Activated T-helper 1 cell treated with anti-CD3 and anti-CD28 coated beads, Interleukin-12 subunit alpha, Interleukin-12 subunit beta, Interleukin-2, Interleukin-4 antibody, amounts not matched to agents 30 ng/mL and 10 ng/mL and 1 ng/mL, durations not matched to agents 14 hours and 24 hours and 36 hours (primary cell): ENCODE data around the gene SMIM15. TPM values are rescaled to one million over a fixed set of nuclear protein-coding genes. Genes with fewer than 3 reads are reported as not detected.

Experiments used
- DNase-seq: peaks from one replicate; pipeline ENCODE4 v3.0.0; 2021; ENCODE audit warnings: low spot score
- H3K27ac Mint-ChIP-seq: one replicate; pipeline ENCODE4 v1.8.0; 2021; ENCODE audit warnings: mild to moderate bottlenecking, mixed read lengths
- H3K27me3 Mint-ChIP-seq: one replicate; pipeline ENCODE4 v1.8.0; 2022; ENCODE audit warnings: mild to moderate bottlenecking, moderate library complexity, mixed read lengths; ENCODE audit not compliant: insufficient read depth
- H3K36me3 Mint-ChIP-seq: one replicate; pipeline ENCODE4 v1.8.0; 2021; ENCODE audit warnings: low read depth, mixed read lengths
- H3K4me1 Mint-ChIP-seq: one replicate; pipeline ENCODE4 v1.8.0; 2021; ENCODE audit warnings: low read depth, mixed read lengths
- H3K4me3 Mint-ChIP-seq: one replicate; pipeline ENCODE4 v1.8.0; 2021; ENCODE audit warnings: mild to moderate bottlenecking, moderate library complexity, mixed read lengths
- H3K9me3 Mint-ChIP-seq: one replicate; pipeline ENCODE4 v1.8.0; 2021; ENCODE audit warnings: mixed read lengths
- intact Hi-C: fragments of 100-400 bp; cut with micrococcal nuclease; formaldehyde crosslinking; loops from one replicate; pipeline ENCODE4 v1.15.1; 2024
- total RNA-seq: library from RNA; stranded (reverse); gene quantifications from 2 replicates; pipeline ENCODE4 v1.2.3, GENCODE V29; 2022

The SMIM15 gene
- total RNA-seq, 1 donor from 2014 or later: 86.7 TPM

GRCh38 chr5:61148515-61148914 is 13.8 kb downstream of the SMIM15 start:
- no peak for DNase-seq
- Mint-ChIP-seq H3K4me3 (no peak overlapping the region), H3K36me3 (peaks cover 3% of the 10 kb centered on the region), H3K27ac (no peak overlapping the region), H3K27me3 (no peaks in the 10 kb centered on the region), H3K9me3 (peaks cover 7% of the 10 kb centered on the region), H3K4me1 (no peaks in the 10 kb centered on the region)
- intact Hi-C loops: no loop called here

DNA sequence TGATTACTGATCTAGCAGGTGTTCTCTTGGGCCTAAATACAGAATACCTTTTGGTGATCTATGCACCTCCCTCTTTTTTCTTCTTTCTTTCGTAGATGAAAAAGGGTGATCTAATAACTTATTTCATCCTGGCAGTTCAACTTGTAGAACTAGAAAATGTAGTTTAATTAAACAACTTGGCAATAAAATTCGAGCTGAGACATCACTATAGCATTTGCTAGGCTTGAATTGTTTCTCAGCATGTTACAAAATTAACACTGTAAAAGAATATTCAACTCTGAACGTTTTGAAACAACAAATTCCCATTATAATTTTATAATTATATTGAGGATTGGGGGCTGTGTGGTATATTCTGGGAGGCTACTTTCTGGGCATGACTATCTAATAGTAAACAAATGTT is 19.5 kb downstream of the SMIM15 start:
- H3K4me3 Mint-ChIP-seq: no peak overlapping the region
- H3K27ac Mint-ChIP-seq: no peak overlapping the region
- DNase-seq: no peak
- H3K36me3 Mint-ChIP-seq: no peaks in the 10 kb centered on the region
- H3K27me3 Mint-ChIP-seq: no peaks in the 10 kb centered on the region
- intact Hi-C loops: no loop called here
- peaks cover under 1% of the 10 kb centered on the region for H3K9me3 Mint-ChIP-seq
- H3K4me1 Mint-ChIP-seq: no peaks in the 10 kb centered on the region

- no peaks in the 10 kb centered on the region for H3K9me3 Mint-ChIP-seq
- no peaks in the 10 kb centered on the region for H3K27me3 Mint-ChIP-seq
- H3K27ac Mint-ChIP-seq: no peak overlapping the region
- DNase-seq: no peak
- H3K36me3 Mint-ChIP-seq: no peaks in the 10 kb centered on the region
- no peak overlapping the region for H3K4me3 Mint-ChIP-seq
- intact Hi-C loops: no loop called here
- no peaks in the 10 kb centered on the region for H3K4me1 Mint-ChIP-seq
These were observed 19.9 kb downstream of the SMIM15 start for GRCh38 chr5:61142391-61142790.

- no peak overlapping the region for H3K4me3 Mint-ChIP-seq
- H3K9me3 Mint-ChIP-seq: no peaks in the 10 kb centered on the region
- H3K36me3 Mint-ChIP-seq: no peaks in the 10 kb centered on the region
- no peaks in the 10 kb centered on the region for H3K27me3 Mint-ChIP-seq
- H3K27ac Mint-ChIP-seq: no peak overlapping the region
- no peak for DNase-seq
- intact Hi-C loops: no loop called here
- H3K4me1 Mint-ChIP-seq: no peaks in the 10 kb centered on the region
These were observed 20.5 kb downstream of the SMIM15 start for GRCh38 chr5:61141801-61142200.

- no peaks in the 10 kb centered on the region for H3K9me3 Mint-ChIP-seq
- no peak for DNase-seq
- H3K27me3 Mint-ChIP-seq: no peaks in the 10 kb centered on the region
- intact Hi-C loops: no loop called here
- no peak overlapping the region for H3K4me3 Mint-ChIP-seq
- H3K4me1 Mint-ChIP-seq: no peaks in the 10 kb centered on the region
- no peaks in the 10 kb centered on the region for H3K36me3 Mint-ChIP-seq
- no peak overlapping the region for H3K27ac Mint-ChIP-seq
These were observed 22.3 kb downstream of the SMIM15 start for GRCh38 chr5:61139931-61140330.

- Mint-ChIP-seq H3K9me3 (no peaks in the 10 kb centered on the region), H3K27me3 (no peaks in the 10 kb centered on the region), H3K4me3 (no peak overlapping the region), H3K27ac (no peak overlapping the region), H3K4me1 (no peaks in the 10 kb centered on the region), H3K36me3 (no peaks in the 10 kb centered on the region)
- intact Hi-C loops: no loop called here
- DNase-seq: no peak
These were observed 23.0 kb downstream of the SMIM15 start for GRCh38 chr5:61139094-61139873.

DNA sequence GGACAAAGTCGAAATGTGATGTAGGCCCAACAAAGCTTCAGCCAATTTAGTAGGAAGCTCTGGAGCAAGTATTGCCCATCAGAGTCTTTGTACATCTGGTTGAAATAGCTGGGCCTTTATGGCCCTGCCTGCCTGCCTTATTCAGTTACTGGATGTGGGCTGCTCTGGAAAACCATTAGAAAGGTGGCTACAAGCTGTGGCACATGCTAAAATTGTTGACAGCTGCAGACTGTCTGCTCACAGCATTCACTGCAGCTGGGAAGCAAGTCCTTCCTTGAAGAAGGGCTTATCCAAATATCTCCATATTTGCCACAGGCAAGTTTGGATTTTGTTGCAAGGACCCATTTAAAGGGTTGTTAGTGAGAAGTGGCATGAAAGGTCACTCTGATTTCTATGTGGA is 24.4 kb downstream of the SMIM15 start:
- H3K36me3 Mint-ChIP-seq: no peaks in the 10 kb centered on the region
- H3K9me3 Mint-ChIP-seq: no peaks in the 10 kb centered on the region
- DNase-seq: no peak
- H3K4me1 Mint-ChIP-seq: no peaks in the 10 kb centered on the region
- no peak overlapping the region for H3K4me3 Mint-ChIP-seq
- H3K27ac Mint-ChIP-seq: no peak overlapping the region
- H3K27me3 Mint-ChIP-seq: no peaks in the 10 kb centered on the region
- intact Hi-C loops: no loop called here

GRCh38 chr5:61132559-61132958 is 29.7 kb downstream of the SMIM15 start:
- Mint-ChIP-seq H3K4me1 (no peaks in the 10 kb centered on the region), H3K36me3 (no peaks in the 10 kb centered on the region), H3K27ac (no peak overlapping the region), H3K4me3 (no peak overlapping the region), H3K27me3 (no peaks in the 10 kb centered on the region), H3K9me3 (no peaks in the 10 kb centered on the region)
- DNase-seq: no peak
- intact Hi-C loops: no loop called here

DNA sequence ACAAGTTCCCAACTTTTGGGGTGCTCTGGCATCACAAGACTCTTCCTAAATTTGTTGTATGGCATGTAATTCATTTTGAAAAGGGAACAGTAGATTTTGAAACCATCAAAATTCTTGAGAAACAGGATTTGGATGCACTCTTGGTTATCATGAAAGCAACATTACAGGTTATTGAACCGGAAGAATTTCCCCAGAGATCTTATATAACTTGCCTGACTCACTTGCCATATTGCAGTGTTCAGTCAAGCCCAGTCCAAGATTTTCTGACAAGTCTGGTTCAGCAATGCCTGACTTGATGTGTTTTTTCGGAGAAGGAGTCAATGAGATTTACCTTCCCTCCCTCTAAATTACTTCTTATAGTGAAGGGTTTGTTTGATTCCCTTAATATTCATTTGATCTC is 32.0 kb downstream of the SMIM15 start:
- H3K4me1 Mint-ChIP-seq: no peaks in the 10 kb centered on the region
- no peak overlapping the region for H3K4me3 Mint-ChIP-seq
- DNase-seq: no peak
- intact Hi-C loops: no loop called here
- H3K27me3 Mint-ChIP-seq: no peaks in the 10 kb centered on the region
- no peaks in the 10 kb centered on the region for H3K36me3 Mint-ChIP-seq
- no peaks in the 10 kb centered on the region for H3K9me3 Mint-ChIP-seq
- no peak overlapping the region for H3K27ac Mint-ChIP-seq

DNA sequence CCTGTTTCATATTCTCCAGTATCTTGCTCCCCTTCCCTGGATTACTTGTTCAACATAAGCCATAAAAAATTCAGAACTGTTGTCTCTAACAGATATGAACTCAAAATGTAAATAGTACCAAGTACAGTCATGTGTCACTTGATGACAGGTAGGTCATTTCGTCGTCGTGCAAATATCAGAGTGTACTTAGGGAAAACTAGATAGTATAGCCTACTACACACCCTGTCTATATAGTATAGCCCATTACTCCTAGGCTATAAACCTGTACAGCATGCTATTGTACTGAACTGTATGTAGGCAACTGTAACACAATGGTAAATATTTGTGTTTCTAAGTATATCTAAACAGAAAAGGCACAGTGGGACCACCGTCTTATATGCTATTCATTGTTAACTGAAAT is 39.1 kb downstream of the SMIM15 start:
- no peaks in the 10 kb centered on the region for H3K4me1 Mint-ChIP-seq
- intact Hi-C loops: no loop called here
- no peak for DNase-seq
- no peaks in the 10 kb centered on the region for H3K27me3 Mint-ChIP-seq
- H3K27ac Mint-ChIP-seq: no peak overlapping the region
- H3K36me3 Mint-ChIP-seq: no peaks in the 10 kb centered on the region
- H3K4me3 Mint-ChIP-seq: no peak overlapping the region
- H3K9me3 Mint-ChIP-seq: no peaks in the 10 kb centered on the region

- no peaks in the 10 kb centered on the region for H3K27me3 Mint-ChIP-seq
- no peak for DNase-seq
- no peaks in the 10 kb centered on the region for H3K9me3 Mint-ChIP-seq
These were observed 41.7 kb downstream of the SMIM15 start for GRCh38 chr5:61120534-61120933.

GRCh38 chr5:61119066-61119465 is 43.2 kb downstream of the SMIM15 start:
- no peak for DNase-seq
- intact Hi-C loops: no loop called here
- Mint-ChIP-seq H3K27ac (no peak overlapping the region), H3K4me3 (no peak overlapping the region), H3K36me3 (no peaks in the 10 kb centered on the region), H3K27me3 (no peaks in the 10 kb centered on the region), H3K9me3 (peaks cover 5% of the 10 kb centered on the region), H3K4me1 (no peaks in the 10 kb centered on the region)

More at GRCh38 chr5:61120534-61120933, 41.7 kb downstream of the SMIM15 start:
- Mint-ChIP-seq H3K36me3 (no peaks in the 10 kb centered on the region), H3K4me3 (no peak overlapping the region), H3K4me1 (no peaks in the 10 kb centered on the region), H3K27ac (no peak overlapping the region)
- intact Hi-C loops: no loop called here

DNA sequence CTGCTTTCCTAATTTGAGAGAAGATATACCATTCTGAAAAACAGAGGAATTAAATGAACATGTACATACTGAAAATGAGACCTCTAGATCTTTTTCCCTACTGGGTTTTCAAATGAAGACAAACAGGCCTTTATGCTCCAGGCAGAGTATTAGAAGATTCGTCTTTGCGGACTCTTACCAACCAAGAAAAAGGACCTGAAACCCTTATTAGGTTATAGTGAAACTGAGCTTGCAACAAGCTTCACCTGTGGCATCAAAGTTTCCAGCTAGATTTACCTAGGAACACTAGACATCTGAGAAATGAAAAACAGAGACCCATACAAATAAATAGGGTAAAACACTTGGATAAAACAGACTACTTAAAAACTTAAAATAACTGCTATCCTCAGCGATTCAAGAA is 46.3 kb downstream of the SMIM15 start:
- H3K36me3 Mint-ChIP-seq: peaks cover 4% of the 10 kb centered on the region
- no peaks in the 10 kb centered on the region for H3K27me3 Mint-ChIP-seq
- peaks cover 6% of the 10 kb centered on the region for H3K4me1 Mint-ChIP-seq
- no peak for DNase-seq
- peaks cover 23% of the 10 kb centered on the region for H3K9me3 Mint-ChIP-seq
- intact Hi-C loops: no loop called here
- H3K4me3 Mint-ChIP-seq: no peak overlapping the region
- H3K27ac Mint-ChIP-seq: no peak overlapping the region

DNA sequence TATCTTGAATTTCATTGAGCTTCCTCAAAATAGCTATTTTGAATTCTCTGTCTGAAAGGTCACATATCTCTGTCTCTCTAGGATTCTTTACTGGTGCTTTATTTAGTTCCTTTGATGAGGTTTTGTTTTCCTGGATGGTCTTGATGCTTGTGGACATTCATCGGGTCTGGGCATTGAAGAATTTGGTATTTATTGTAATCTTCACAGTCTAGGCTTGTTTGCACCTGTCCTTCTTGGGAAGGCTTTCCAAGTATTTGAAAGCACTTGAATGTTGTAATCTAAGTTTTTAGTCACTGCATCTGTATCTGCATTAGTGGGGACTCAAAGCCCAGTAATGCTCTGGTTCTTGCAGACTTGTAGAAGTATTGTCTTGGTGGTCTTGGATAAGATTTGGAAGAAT is 47.8 kb downstream of the SMIM15 start:
- H3K9me3 Mint-ChIP-seq: peaks cover 23% of the 10 kb centered on the region
- no peak overlapping the region for H3K27ac Mint-ChIP-seq
- H3K4me3 Mint-ChIP-seq: no peak overlapping the region
- intact Hi-C loops: no loop called here
- H3K36me3 Mint-ChIP-seq: peaks cover 4% of the 10 kb centered on the region
- no peak for DNase-seq
- peaks cover 6% of the 10 kb centered on the region for H3K4me1 Mint-ChIP-seq
- H3K27me3 Mint-ChIP-seq: no peaks in the 10 kb centered on the region
